ENCODE measurements around the gene HYAL3.

The HYAL3 gene

DNA sequence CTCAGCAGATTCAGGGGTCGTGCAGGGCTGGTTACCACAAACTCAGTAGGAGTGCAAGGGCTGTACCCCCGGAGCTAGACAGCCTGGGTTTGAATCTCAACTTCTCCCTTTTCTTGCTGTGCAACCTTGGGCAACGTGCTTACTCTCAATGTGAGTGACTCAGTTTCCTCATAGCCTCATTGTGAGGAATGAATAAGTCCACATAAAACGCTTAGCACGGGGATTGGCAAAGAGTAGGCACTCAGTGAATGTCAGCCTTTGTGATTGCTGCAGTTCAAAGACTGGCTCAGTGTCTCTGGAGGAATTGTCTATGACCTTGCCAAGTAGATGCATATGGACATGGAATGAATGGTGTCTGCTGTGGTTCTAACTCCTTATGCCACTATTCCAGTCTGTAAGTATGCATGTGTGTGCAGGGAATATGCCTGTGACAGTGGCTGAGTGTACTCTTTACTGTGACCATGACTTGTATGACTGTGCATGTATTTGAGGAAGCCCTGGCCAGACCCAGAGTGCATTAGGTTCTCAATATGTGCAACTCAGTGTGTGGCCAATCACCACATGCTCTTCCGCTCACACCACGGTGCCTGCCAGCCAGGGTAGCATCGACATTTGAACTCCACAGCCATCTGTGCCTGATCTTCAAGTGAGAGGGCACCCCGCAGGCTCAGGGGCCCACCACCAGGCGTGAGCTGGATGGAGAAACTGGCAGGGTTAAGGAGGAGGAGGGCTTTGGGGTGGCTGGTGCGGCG is 900 bp upstream of the HYAL3 start:
- DNase-seq (ENCODE audit: low read depth), result peak; percentile 35
- TF ChIP-seq, protein P1, sequence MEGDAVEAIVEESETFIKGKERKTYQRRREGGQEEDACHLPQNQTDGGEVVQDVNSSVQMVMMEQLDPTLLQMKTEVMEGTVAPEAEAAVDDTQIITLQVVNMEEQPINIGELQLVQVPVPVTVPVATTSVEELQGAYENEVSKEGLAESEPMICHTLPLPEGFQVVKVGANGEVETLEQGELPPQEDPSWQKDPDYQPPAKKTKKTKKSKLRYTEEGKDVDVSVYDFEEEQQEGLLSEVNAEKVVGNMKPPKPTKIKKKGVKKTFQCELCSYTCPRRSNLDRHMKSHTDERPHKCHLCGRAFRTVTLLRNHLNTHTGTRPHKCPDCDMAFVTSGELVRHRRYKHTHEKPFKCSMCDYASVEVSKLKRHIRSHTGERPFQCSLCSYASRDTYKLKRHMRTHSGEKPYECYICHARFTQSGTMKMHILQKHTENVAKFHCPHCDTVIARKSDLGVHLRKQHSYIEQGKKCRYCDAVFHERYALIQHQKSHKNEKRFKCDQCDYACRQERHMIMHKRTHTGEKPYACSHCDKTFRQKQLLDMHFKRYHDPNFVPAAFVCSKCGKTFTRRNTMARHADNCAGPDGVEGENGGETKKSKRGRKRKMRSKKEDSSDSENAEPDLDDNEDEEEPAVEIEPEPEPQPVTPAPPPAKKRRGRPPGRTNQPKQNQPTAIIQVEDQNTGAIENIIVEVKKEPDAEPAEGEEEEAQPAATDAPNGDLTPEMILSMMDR (conservative IDR thresholded peaks at IDR 0.05; ENCODE audit: low read depth, low read length), result no peak
- peak overlapping the region; percentile 55 for H3K4me3 ChIP-seq (ENCODE audit: low read depth, low read length)

DNA sequence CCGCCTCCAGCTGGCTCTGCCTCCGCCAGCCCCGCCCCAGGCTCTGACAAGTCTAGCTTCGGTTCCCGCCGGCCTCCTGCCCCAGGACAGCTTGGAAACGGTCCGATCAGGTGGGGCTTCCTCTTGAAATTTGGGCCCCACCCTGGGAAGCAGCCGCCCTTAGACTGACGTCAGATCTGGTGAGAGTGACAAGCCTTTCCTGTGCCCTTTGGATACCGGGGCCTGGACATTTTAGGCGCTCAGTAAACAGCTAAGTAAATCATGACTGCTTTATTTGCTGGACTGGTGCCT is 378 bp upstream of the HYAL3 start:
- DNase-seq (ENCODE audit: low read depth), result no peak
- H3K4me3 ChIP-seq (ENCODE audit: low read depth, low read length), result peak overlapping the region; percentile 55
- TF ChIP-seq, protein P1 (conservative IDR thresholded peaks at IDR 0.05; ENCODE audit: low read depth, low read length), result no peak

DNA sequence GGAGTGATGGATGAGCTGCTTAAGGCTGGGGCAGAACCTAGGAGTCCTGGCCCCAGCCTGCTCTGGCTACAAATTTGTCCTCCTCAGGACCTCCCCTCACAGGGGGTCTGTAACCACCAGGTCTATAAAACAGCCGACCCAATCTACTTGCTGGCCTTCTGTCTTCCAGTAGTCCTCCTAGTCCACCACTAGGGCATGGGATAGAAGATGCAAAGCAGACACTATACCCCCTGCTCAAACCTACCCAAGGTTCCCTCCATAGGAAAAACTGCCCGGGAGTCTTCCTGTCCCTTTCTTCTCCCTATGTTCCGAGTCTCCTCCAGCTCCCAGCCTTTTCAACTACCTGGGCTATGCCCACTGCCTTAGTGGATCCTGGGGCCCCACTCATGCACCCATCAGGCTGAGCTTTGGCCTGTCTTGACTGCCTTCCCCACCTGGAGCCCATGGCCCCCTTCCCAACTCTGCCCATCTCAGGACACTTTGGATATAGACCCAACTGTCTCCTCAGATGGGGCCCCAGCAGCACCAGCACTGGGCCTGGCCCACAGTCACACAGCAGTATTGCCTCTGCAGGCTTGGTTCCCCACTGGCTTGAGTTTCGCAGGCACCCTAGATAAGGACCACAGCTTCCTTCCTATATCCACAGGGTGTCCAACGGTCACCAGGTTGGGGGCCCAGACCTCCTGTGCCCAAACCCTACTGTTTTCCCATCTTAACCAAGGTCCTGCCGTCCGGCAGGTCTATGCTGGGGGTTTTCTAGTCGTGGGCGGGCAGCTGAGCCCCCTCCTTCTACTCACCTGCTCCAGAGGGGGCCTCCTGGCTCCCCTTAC is 1.1 kb downstream of the HYAL3 start:
- DNase-seq (ENCODE audit: low read depth), result peak; percentile 26

DNA sequence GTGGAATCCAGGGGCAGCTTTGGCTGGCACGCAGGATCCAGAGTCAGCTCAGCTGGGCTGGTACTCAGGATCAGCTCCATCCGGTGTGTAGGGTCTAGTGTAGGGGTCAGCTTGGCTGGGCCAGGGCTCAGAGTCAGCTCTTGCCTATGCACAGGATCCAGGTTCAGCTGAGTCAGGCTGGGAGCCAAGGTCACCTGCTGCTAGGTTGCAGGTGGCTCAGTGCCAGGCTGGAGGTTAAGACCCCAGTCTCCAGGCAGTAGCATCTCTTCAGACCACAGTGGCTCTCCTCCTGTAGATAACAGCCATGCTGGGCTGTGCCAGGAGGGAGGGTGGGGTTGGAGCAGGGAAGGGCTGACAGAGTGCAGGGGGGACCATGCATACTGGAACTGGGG is 1.8 kb downstream of the HYAL3 start:
- H3K4me3 ChIP-seq (ENCODE audit: low read depth, low read length), result no peak overlapping the region
- DNase-seq (ENCODE audit: low read depth), result no peak
- TF ChIP-seq, protein P1 (conservative IDR thresholded peaks at IDR 0.05; ENCODE audit: low read depth, low read length), result no peak

More for the DNA sequence above, 1.1 kb downstream of the HYAL3 start:
- TF ChIP-seq, protein P1 (conservative IDR thresholded peaks at IDR 0.05; ENCODE audit: low read depth, low read length), result peak; percentile 42
- H3K4me3 ChIP-seq (ENCODE audit: low read depth, low read length), result peak overlapping the region; percentile 61

DNA sequence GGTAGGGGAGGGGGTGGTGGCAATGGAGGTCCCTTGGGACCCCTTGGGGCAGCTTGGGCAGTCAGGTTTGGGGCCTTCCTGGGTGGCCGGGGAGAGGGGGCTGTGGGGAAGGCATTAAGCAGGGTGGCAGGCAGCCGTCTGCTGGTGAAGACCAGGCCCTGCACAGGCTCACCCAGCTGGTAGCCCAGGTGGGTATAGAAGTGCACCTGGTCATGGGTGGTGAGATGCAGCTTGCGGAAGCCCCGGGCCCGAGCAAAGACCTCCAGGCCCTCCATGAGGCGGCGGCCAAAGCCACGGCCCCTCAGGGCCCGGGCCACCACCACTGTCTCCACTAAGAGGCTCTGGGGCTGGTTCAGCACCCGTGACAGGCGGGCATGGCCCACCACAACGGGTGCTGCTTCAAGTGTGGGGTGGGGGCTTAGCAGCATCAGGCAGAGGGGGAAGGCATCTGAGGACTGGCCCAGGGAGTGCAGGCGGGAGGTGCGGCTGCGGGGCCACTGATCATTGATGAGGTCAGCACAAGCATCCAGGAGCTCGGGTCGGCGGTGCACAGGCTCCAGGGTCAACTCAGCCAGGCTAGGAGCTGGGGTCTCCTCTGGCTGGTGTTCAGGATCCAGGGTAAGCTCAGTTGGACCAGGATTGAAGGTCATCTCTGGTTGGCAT is 2.4 kb downstream of the HYAL3 start:
- TF ChIP-seq, protein P1 (conservative IDR thresholded peaks at IDR 0.05; ENCODE audit: low read depth, low read length), result no peak
- no peak overlapping the region for H3K4me3 ChIP-seq (ENCODE audit: low read depth, low read length)
- no peak for DNase-seq (ENCODE audit: low read depth)

DNA sequence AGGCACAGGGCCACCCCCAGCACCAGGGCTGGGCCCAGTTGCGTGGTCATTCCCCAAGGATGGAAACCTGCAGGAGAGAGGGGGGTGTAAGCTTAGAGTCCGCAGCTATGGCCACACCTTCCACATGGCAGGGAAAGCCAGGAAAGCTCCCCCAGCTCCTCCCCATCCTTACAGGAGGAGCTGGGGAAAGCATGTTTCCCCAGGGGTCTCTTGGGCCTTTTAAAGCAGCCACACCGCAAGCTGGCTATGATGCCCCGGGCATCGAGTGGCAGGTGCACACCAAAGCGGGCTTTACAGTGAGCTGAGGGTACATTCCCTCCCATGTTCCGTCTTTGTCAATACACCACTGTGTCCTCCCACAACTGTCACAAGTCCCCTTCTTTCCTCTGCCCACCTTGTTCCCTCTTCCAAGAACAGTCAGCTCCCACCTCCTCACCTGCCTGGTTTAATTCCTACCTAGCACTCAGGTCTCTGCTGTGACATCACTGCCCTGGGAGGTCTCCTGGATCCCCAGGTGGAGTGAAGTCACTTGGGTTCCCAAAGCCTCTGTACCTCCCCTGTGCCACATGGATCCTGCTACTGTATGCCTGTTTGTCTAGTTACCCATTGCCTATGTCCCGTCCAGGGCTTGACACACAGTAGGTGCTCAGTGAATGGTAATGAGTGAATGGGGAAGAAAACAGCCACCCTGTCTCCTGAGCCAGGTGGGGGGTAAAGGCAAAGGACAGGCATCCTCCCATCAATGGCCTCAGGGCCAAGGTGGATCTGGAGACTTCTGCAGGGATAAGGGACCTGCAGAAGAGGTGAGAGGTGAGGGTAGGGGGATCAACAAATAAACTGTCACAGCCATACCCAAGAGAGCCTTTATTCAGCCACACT is 3.4 kb downstream of the HYAL3 start:
- DNase-seq (ENCODE audit: low read depth), result no peak
- TF ChIP-seq, protein P1 (conservative IDR thresholded peaks at IDR 0.05; ENCODE audit: low read depth, low read length), result no peak
- no peak overlapping the region for H3K4me3 ChIP-seq (ENCODE audit: low read depth, low read length)

Measured in choroid plexus epithelial cell (primary cell).